ENCODE results near the gene BTBD6. TPM values are rescaled to one million over a fixed set of nuclear protein-coding genes. Genes with fewer than 3 reads are reported as not detected.

The BTBD6 gene
- polyA plus RNA-seq (2012; ENCODE audit: low read depth, missing spikeins), result 15.6 TPM

DNA sequence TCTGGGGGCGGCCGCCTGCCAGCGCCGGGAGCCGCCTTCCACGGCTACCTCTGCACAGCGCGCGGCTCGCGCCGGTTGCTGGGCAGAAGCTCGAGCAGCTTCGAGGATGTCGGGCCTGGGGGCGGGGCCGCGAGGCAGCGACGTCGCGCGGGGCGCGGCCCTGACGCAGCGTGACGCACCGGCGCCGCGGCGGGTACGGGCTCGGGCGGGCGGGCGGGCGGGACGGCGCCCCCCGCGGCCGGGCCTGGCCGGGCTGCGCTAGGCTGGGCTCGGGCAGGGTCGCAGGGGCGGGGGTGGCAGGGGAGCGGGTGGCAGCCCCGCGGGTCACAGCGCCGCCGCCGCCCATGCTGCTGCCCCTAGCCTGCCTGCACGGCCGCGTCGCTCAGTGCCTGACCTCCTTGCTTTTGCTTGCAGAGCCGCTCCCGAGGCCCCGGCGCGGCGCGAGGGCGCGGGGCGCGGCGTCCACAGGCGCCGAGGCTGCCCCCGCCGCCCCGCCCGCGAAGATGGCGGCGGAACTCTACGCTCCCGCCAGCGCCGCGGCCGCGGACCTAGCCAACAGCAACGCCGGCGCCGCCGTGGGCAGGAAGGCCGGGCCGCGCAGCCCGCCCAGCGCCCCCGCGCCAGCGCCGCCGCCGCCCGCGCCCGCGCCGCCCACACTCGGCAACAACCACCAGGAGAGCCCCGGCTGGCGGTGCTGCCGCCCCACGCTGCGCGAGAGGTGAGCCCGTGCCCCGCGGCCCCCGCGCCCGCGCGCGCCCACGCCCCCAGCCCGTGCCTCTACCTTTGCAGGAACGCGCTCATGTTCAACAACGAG lies at the start of gene BTBD6:
BTBD6 (plus strand) TSS at position 166 of the 814 bp plus-strand sequence; CDS start at position 345, 179 bp downstream.
- DNase-seq (ENCODE audit: insufficient read length, low spot score), result peak; percentile 98
- FAIRE-seq, result peak; percentile 99

DNA sequence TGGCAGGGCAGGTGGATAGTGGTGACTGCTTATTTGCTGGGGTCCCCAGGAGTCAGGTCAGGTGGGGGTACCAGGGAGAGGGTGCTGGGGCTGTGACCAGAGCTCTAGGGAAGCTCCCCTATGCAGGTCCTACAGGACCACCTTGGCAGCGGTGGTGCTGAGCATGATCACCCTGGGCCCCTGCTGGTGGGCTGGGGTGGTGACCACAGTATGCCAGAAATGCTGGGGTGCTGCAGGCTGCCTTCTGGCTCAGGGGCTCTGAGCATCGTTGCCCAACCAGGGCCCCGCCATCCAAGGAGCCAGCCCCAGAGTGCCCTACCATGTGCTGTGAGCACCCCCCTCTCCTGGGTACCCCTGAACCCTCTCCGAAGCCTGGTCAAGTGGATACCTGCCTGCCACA lies 49.7 kb upstream of the BTBD6 start:
- no peak for FAIRE-seq
- TF ChIP-seq TAF1 (IDR thresholded peaks at IDR 0.05; ENCODE audit: low read depth, low read length), result no peak
- TF ChIP-seq POLR2AphosphoS5 (IDR thresholded peaks at IDR 0.05; ENCODE audit: low read depth, low read length), result no peak
- no peak for TF ChIP-seq PAX5 (IDR thresholded peaks at IDR 0.05; ENCODE audit: insufficient read depth, low read length, severe bottlenecking)
- no peak for TF ChIP-seq POLR2A (IDR thresholded peaks at IDR 0.05; ENCODE audit: low read depth, low read length)
- no peak for TF ChIP-seq POU2F2 (IDR thresholded peaks at IDR 0.05; ENCODE audit: low read depth, low read length)
- TF ChIP-seq SPI1 (IDR thresholded peaks at IDR 0.05; ENCODE audit: low read depth, low read length), result no peak
- no peak for DNase-seq (ENCODE audit: insufficient read length, low spot score)

More for the DNA sequence above, at the start of gene BTBD6:
- TF ChIP-seq POU2F2 (IDR thresholded peaks at IDR 0.05; ENCODE audit: low read depth, low read length) (no peak), SPI1 (IDR thresholded peaks at IDR 0.05; ENCODE audit: low read depth, low read length) (no peak), TAF1 (IDR thresholded peaks at IDR 0.05; ENCODE audit: low read depth, low read length) (no peak), PAX5 (IDR thresholded peaks at IDR 0.05; ENCODE audit: insufficient read depth, low read length, severe bottlenecking) (no peak), POLR2A (IDR thresholded peaks at IDR 0.05; ENCODE audit: low read depth, low read length) (no peak), POLR2AphosphoS5 (IDR thresholded peaks at IDR 0.05; ENCODE audit: low read depth, low read length) (no peak)

DNA sequence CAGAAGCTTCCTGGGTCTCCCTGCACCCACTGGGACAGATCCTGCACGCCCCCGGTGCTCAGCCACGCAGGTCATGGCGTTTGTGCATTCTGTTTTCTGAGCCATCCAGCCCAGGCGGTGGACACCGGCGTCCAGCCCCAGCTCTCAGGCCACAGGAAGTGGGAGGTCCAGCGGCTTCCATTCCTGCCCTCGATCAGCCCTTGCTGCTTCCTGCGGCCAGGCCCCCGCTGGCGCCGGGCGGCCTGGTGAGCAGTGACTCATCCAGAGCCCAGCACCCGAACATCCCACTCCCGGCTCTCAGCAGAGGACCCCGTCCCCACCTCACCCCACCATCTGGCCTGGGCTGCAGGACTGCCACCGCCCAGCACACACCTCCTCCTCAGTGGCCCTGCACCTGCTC lies 49.2 kb upstream of the BTBD6 start:
- no peak for DNase-seq (ENCODE audit: insufficient read length, low spot score)
- no peak for FAIRE-seq
- TF ChIP-seq POLR2A (IDR thresholded peaks at IDR 0.05; ENCODE audit: low read depth, low read length) (no peak), TAF1 (IDR thresholded peaks at IDR 0.05; ENCODE audit: low read depth, low read length) (no peak), POLR2AphosphoS5 (IDR thresholded peaks at IDR 0.05; ENCODE audit: low read depth, low read length) (no peak), POU2F2 (IDR thresholded peaks at IDR 0.05; ENCODE audit: low read depth, low read length) (no peak), SPI1 (IDR thresholded peaks at IDR 0.05; ENCODE audit: low read depth, low read length) (no peak), PAX5 (IDR thresholded peaks at IDR 0.05; ENCODE audit: insufficient read depth, low read length, severe bottlenecking) (no peak)

- no peak for DNase-seq (ENCODE audit: insufficient read length, low spot score)
- FAIRE-seq, result no peak
- TF ChIP-seq POLR2A (IDR thresholded peaks at IDR 0.05; ENCODE audit: low read depth, low read length), result no peak
- TF ChIP-seq TAF1 (IDR thresholded peaks at IDR 0.05; ENCODE audit: low read depth, low read length), result no peak
- TF ChIP-seq SPI1 (IDR thresholded peaks at IDR 0.05; ENCODE audit: low read depth, low read length), result no peak
- TF ChIP-seq POU2F2 (IDR thresholded peaks at IDR 0.05; ENCODE audit: low read depth, low read length), result no peak
- no peak for TF ChIP-seq PAX5 (IDR thresholded peaks at IDR 0.05; ENCODE audit: insufficient read depth, low read length, severe bottlenecking)
- TF ChIP-seq POLR2AphosphoS5 (IDR thresholded peaks at IDR 0.05; ENCODE audit: low read depth, low read length), result no peak
Measured at GRCh38 chr14:105200074-105200473, 48.3 kb upstream of the BTBD6 start.

DNA sequence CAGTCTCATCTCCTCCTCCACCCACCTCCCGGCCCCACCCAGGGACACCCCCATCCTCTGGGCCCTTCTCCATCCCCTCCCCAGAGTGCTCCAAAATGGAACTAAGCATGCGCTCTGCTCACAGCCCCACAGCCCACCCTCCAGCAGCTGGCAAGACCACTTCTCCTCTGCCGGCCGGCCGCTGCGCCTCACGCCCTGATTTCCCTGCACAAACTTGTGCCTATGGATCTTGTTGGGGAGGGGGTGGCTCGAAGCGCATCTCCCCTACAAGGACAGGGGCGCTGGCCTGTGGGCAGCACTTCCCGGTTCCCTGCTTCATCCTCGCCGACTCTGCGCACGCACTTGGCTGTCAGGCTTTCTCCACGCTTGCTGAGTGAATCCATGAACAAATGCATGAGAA lies 47.7 kb upstream of the BTBD6 start:
- no peak for FAIRE-seq
- TF ChIP-seq POLR2A (IDR thresholded peaks at IDR 0.05; ENCODE audit: low read depth, low read length) (no peak), POLR2AphosphoS5 (IDR thresholded peaks at IDR 0.05; ENCODE audit: low read depth, low read length) (no peak), PAX5 (IDR thresholded peaks at IDR 0.05; ENCODE audit: insufficient read depth, low read length, severe bottlenecking) (no peak)
- no peak for DNase-seq (ENCODE audit: insufficient read length, low spot score)

DNA sequence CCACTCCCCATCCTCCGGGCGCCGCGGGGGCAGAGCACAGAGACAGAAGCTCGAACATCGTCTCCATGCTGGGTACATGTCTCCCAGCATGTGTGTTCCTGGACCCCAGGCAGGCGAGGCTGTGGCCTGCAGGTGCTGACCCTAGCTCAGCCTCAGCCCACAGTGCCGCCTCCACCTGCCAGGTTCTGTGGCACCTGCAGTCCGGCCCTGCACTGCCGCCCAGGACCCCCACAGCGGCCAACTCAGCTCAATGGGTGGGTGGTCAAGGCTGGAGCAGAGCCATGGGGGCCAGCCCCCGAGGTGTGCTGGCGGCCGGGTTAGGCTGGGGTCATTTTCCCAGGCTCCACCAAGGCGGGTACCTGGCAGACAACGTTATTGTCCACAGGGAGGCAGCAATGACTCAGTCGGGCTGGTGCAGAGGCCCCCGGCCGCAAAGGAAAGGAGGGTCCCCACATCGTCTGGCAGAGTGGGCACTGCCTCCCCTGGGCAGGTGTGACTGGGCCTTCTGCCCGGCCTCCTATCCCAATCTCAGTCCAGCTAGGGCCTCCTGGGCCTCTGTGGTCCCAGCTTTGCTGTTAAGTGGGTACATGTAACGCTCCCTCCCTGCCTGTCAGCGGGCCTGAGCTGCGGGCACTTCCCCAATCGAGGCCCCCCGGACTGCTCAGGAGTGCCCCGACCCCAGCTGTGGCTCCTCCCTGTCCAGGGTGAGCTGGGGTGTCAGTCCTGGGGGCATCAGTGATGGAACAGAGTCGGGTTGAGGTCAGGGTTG lies 47.0 kb upstream of the BTBD6 start:
- TF ChIP-seq SPI1 (IDR thresholded peaks at IDR 0.05; ENCODE audit: low read depth, low read length) (no peak), POU2F2 (IDR thresholded peaks at IDR 0.05; ENCODE audit: low read depth, low read length) (no peak), PAX5 (IDR thresholded peaks at IDR 0.05; ENCODE audit: insufficient read depth, low read length, severe bottlenecking) (no peak), POLR2AphosphoS5 (IDR thresholded peaks at IDR 0.05; ENCODE audit: low read depth, low read length) (no peak), TAF1 (IDR thresholded peaks at IDR 0.05; ENCODE audit: low read depth, low read length) (no peak), POLR2A (IDR thresholded peaks at IDR 0.05; ENCODE audit: low read depth, low read length) (no peak)
- FAIRE-seq (peak; percentile 52), DNase-seq (ENCODE audit: insufficient read length, low spot score) (no peak)

DNA sequence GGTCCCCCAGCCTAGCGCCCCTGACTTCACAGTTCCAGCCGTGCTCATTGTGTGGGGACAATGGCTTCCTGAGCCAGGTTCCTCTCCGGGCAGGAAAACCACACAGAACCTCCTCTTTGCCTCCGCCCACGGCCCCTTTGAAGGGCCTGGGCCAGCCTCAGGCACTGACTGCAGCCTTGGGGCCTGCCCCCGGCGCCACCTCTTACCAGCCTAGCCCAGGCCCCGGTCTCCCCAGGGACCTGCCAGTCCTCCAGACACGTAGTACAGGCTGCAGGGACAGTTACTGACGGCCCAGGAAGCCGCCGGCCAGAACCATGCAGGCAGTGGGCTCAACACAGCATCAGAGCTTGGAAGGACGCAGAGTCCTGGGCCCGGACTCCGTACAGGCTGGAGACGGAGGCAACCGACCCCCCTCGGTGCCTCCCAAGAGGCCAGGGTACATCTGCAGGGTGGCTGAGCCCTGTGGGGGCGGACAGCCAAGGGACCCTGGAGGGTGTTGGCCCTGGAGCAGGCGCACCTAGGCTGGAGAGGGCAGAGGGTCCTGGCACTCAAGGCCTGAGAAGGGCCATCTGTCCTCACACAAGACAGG lies 46.3 kb upstream of the BTBD6 start:
- TF ChIP-seq TAF1 (IDR thresholded peaks at IDR 0.05; ENCODE audit: low read depth, low read length) (no peak), POU2F2 (IDR thresholded peaks at IDR 0.05; ENCODE audit: low read depth, low read length) (no peak), POLR2A (IDR thresholded peaks at IDR 0.05; ENCODE audit: low read depth, low read length) (no peak), SPI1 (IDR thresholded peaks at IDR 0.05; ENCODE audit: low read depth, low read length) (no peak), POLR2AphosphoS5 (IDR thresholded peaks at IDR 0.05; ENCODE audit: low read depth, low read length) (no peak), PAX5 (IDR thresholded peaks at IDR 0.05; ENCODE audit: insufficient read depth, low read length, severe bottlenecking) (no peak)
- FAIRE-seq (no peak), DNase-seq (ENCODE audit: insufficient read length, low spot score) (no peak)

DNA sequence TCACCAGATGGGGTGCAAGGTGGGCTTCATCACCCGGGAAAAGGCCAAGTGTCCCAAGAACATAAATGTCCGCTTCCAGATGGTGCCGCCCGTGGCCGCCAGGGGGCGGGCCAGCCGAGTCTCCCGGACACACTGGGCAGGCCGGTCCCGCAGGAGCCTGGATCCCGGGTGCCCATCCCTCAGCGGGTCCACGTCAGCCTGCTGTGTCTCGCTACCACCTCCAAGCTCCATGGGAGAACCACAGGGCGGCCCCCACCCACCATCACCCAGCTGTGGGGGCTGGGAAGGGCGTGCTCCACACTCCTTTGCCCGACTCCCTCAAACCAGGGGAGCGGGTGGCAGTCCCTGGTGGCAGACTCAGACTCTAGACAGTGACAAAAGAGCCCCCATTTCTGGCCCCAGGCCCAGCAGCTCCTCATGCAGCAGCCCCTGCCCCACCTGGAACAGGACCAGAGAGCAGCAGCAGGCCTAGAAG lies 45.2 kb upstream of the BTBD6 start:
- DNase-seq (ENCODE audit: insufficient read length, low spot score), result peak; percentile 87
- TF ChIP-seq POLR2AphosphoS5 (IDR thresholded peaks at IDR 0.05; ENCODE audit: low read depth, low read length) (no peak), POU2F2 (IDR thresholded peaks at IDR 0.05; ENCODE audit: low read depth, low read length) (no peak), PAX5 (IDR thresholded peaks at IDR 0.05; ENCODE audit: insufficient read depth, low read length, severe bottlenecking) (no peak), SPI1 (IDR thresholded peaks at IDR 0.05; ENCODE audit: low read depth, low read length) (no peak), TAF1 (IDR thresholded peaks at IDR 0.05; ENCODE audit: low read depth, low read length) (no peak), POLR2A (IDR thresholded peaks at IDR 0.05; ENCODE audit: low read depth, low read length) (no peak)
- peak; percentile 78 for FAIRE-seq

GRCh38 chr14:105203701-105204100 lies 44.6 kb upstream of the BTBD6 start:
- DNase-seq (ENCODE audit: insufficient read length, low spot score) (no peak), FAIRE-seq (no peak)
- no peak for TF ChIP-seq SPI1 (IDR thresholded peaks at IDR 0.05; ENCODE audit: low read depth, low read length)

Measured in GM12891 (cell line).